Upper lobe of left lung (tissue), 6 donors: ENCODE data around the gene SNX33. TPM values are rescaled to one million over a fixed set of nuclear protein-coding genes. Genes with fewer than 3 reads are reported as not detected.
A peak's percentile ranks its signal among the peaks of the same experiment; 100 is the strongest.
"Not testable (repeated sequence)": the region's sequence is repeated elsewhere in the genome, so short reads cannot be mapped to it uniquely, and the experiment has no call there.

Experiments used
- ATAC-seq, 2 donors: fragments of 200-7000 bp; cut with Tn5 transposase; one replicate each; pipeline ENCODE4 v1.9.1; 2022; ENCODE audit warnings: mild to moderate bottlenecking in 2 of 2, moderate library complexity in 2 of 2; ENCODE audit not compliant: low FRiP score in 2 of 2
- DNase-seq, 2 donors: peaks; one replicate each; pipeline ENCODE4 v3.0.0-alpha.2; 2019 to 2020
- H3K27ac ChIP-seq, 4 donors: fragments of 200-600 bp; sonication (generic); one replicate each; pipeline ENCODE4 v1.5.1; 2016 to 2019
- H3K27me3 ChIP-seq, 4 donors: fragments of 200-600 bp; sonication (generic); one replicate each; pipeline ENCODE4 v1.5.1; 2017 to 2019
- H3K36me3 ChIP-seq, 4 donors: fragments of 200-600 bp; sonication (generic); one replicate each; pipeline ENCODE4 v1.5.1; 2016 to 2019
- H3K4me1 ChIP-seq, 4 donors: fragments of 200-600 bp; sonication (generic); one replicate each; pipeline ENCODE4 v1.5.1; 2018 to 2019
- H3K4me3 ChIP-seq, 4 donors: fragments of 200-600 bp; sonication (generic); one replicate each; pipeline ENCODE4 v1.5.1; 2017 to 2019; ENCODE audit warnings: mild to moderate bottlenecking in 2 of 4, moderate library complexity in 1 of 4
- H3K9me3 ChIP-seq, 4 donors: fragments of 200-600 bp; sonication (generic); one replicate each; pipeline ENCODE4 v1.5.1; 2018 to 2019
- EP300 ChIP-seq, 4 donors: sonication (generic); formaldehyde crosslinking; IDR thresholded peaks; one replicate each; pipeline ENCODE4 v1.5.1; 2017; ENCODE audit warnings: antibody characterized with exemption in 4 of 4, control low read depth in 2 of 4
- POLR2A ChIP-seq, 4 donors: fragments of 450-650 bp; IDR thresholded peaks; one replicate each; pipeline ENCODE4 v1.5.1; 2016 to 2017; ENCODE audit warnings: antibody characterized with exemption in 4 of 4, mild to moderate bottlenecking in 2 of 4
- POLR2AphosphoS5 ChIP-seq, 2 donors: sonication (generic); formaldehyde crosslinking; IDR thresholded peaks; one replicate each; pipeline ENCODE4 v1.5.1; 2017; ENCODE audit warnings: antibody characterized with exemption in 2 of 2
- WGBS, 2 donors: methylation state at CpG; one replicate each; pipeline ENCODE4 v1.1.5; 2017 to 2018; 5-methylcytosine and 5-hydroxymethylcytosine counted together
- total RNA-seq, 6 donors: library from RNA; depleted of rRNA in 4 of 6; stranded (reverse); fragments of >200 nt in 4 of 6; gene quantifications; one replicate each; pipeline versions ENCODE4 v1.1.0 to v1.2.1, GENCODE V29; 2016 to 2021
- TF ChIP-seq, protein P1 (sequence below), 6 experiments: fragments of 450-650 bp in 4 of 6; fragments of 200-600 bp in 2 of 6; sonication (generic) in 2 of 6; IDR thresholded peaks; one replicate each; pipeline ENCODE4 v1.5.1; 2016 to 2019; ENCODE audit warnings: antibody characterized with exemption in 6 of 6
- donor health status: DM: no; HTN: no; CAD: no; lungs with moderate emphysema.
- donor health status: DM: no; HTN: yes; CAD: no; lungs with severe emphysema.

The SNX33 gene
- total RNA-seq, 6 donors from 2014 or later = 26.7 to 46.1 (median 31.7) TPM

DNA sequence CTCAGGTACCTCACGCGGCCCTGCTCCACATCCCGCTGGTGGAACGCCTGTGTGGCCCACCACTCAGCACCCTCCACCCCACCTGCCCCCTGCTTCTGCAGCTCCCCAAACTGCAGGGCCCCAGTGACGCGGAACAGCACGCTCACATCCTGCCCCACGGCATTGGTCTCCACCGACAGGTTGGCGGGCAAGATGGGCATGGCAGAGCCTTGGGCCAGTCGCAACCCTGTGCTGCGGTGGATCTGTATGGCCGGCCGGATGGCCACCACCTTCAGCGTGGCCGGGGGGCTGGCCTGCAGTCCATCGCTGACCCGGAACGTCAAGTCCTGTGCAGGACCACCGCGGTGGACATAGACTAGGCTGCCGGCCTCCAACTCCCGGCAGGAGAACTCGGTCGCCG lies 41.1 kb downstream of the SNX33 start:
- Histone ChIP-seq H3K9me3 (no peaks in the 10 kb centered on the region), H3K27ac (no peak overlapping the region), H3K4me1 (peaks cover 6 to 16% (median 7%) of the 10 kb centered on the region in 4 donors), H3K36me3 (peaks cover 0 to 3% (median 0%) of the 10 kb centered on the region in 4 donors), H3K4me3 (no peak overlapping the region), H3K27me3 (no peaks in the 10 kb centered on the region)
- 89 to 92% methylated on average over 4 to 26 of the region's 26 CpGs for WGBS, 2 donors
- no peak for ATAC-seq
- DNase-seq = peak in 1 of 2 donors; percentile 74
- TF ChIP-seq POLR2AphosphoS5 (IDR thresholded peaks at IDR 0.05) (no peak), EP300 (IDR thresholded peaks at IDR 0.05) (no peak), POLR2A (IDR thresholded peaks at IDR 0.05) (no peak)
- TF ChIP-seq, protein P1, sequence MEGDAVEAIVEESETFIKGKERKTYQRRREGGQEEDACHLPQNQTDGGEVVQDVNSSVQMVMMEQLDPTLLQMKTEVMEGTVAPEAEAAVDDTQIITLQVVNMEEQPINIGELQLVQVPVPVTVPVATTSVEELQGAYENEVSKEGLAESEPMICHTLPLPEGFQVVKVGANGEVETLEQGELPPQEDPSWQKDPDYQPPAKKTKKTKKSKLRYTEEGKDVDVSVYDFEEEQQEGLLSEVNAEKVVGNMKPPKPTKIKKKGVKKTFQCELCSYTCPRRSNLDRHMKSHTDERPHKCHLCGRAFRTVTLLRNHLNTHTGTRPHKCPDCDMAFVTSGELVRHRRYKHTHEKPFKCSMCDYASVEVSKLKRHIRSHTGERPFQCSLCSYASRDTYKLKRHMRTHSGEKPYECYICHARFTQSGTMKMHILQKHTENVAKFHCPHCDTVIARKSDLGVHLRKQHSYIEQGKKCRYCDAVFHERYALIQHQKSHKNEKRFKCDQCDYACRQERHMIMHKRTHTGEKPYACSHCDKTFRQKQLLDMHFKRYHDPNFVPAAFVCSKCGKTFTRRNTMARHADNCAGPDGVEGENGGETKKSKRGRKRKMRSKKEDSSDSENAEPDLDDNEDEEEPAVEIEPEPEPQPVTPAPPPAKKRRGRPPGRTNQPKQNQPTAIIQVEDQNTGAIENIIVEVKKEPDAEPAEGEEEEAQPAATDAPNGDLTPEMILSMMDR (IDR thresholded peaks at IDR 0.05) = no peak

DNA sequence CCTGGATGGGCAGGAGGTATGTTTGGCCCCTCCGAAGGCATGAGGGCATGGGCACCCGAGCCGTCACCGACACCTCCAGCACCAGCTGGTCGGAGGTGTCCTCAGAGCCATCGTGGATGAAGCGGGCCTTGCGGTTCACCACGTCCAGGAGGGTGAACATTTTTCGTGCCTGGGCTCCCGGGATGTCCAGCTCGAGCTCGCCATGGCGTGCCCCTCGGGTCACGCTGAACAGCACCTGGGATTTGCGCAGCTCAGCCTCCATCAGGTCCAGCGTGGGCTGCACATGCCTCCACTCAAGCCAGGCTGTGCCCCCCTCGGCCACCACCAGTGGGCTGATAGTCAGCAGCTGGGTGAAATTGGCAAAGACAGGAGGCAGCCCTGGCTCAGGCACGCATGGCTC lies 41.7 kb downstream of the SNX33 start:
- ATAC-seq, H3K36me3 ChIP-seq, H3K27ac ChIP-seq, H3K4me3 ChIP-seq, H3K27me3 ChIP-seq, H3K9me3 ChIP-seq: not testable (repeated sequence)
- peaks cover 7 to 17% (median 10%) of the 10 kb centered on the region in 4 donors for H3K4me1 ChIP-seq
- 93 to 94% methylated on average over 18 to 20 of the region's 20 CpGs for WGBS, 2 donors
- peak in 1 of 2 donors; percentile 71 for DNase-seq

DNA sequence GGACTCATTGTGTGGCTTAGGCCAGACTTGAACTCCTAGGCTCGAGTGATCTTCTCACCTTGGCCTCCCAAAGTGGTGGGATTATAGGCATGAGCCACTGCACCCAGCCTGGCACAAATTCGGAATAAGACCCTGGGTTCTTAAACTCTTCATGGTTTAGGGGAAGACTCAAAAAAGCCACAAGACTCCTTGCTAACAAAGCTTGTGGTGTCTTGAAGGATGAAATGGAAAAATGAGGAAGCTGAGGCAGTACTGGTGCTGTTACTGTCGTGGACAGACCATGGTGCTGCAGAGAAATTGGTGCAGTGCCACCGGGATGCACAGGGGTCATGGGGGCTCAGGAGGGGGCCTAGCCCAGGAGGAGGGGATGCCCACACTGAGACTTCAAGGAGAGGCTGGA lies 44.6 kb downstream of the SNX33 start:
- H3K4me1 ChIP-seq = peaks cover 20 to 41% (median 22%) of the 10 kb centered on the region in 4 donors
- not testable (repeated sequence) for H3K9me3 ChIP-seq, ATAC-seq, H3K36me3 ChIP-seq, DNase-seq, H3K4me3 ChIP-seq, H3K27ac ChIP-seq, H3K27me3 ChIP-seq
- 54 to 68% methylated on average over 4 of the region's 4 CpGs for WGBS, 2 donors

DNA sequence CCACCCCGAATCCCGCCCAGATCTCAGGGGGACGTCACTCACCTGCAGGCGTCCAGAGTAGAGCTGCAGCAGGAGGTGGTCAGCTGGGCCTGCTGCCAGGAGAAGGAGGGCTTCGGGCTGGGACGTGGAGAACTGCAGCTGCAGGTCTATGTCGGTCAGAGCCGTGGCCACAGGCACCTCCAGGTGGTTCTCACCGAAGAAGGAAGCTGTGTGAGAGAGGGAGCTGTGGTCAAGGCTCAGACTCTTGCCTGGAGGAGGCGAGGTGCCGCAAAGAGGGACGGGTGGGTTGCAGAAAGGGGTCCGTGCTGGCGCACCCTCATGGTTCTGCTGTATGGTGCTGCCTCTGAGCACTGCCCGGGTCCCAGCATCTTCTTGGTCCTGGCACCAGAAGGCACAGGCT lies 45.3 kb downstream of the SNX33 start:
- H3K9me3 ChIP-seq, H3K4me3 ChIP-seq, ATAC-seq, H3K36me3 ChIP-seq, H3K27me3 ChIP-seq: not testable (repeated sequence)
- 71 to 89% methylated on average over 5 to 10 of the region's 15 CpGs for WGBS, 2 donors
- peak in 1 of 2 donors; percentile 33 for DNase-seq
- Histone ChIP-seq H3K4me1 (peaks cover 20 to 45% (median 22%) of the 10 kb centered on the region in 4 donors), H3K27ac (peak overlapping the region in 1 of 4 donors; percentile 8)

DNA sequence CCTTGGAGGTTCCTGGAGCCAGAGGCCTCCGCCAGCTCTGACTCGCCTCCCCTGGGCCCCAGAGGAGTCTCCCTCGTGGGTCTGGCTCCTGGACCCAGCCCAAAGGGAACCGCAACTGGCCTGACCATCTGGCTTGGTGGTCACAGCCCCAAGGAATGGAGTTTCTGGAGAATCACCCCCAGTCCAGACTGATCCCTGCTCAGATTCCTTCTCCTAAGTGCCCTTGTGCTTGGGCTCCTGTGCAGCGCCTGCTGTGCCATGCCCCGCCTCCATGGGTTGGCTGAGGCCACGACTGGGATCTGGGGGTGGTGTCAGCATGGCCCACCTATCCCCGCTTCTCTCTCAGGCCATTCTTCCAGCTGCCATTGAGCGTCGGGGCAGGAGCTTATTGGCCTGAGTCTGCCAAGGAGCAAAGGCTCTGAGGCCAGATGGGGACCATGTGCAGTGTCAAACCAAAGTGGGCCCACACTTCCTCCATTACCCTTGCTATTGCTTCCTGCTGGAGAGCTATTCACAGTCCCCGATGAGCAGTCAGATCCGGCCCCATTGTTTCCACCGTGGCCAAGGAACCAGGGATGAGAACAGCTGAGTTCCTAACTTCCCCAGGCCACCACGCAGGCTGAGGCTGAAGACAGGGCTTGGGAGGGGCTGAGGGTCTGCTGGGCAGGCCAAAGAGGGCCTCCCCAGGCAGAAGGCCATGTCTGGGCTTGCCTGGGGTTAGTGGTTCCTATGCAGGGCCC lies 46.0 kb downstream of the SNX33 start:
- Histone ChIP-seq H3K4me3 (no peak overlapping the region), H3K27me3 (no peaks in the 10 kb centered on the region), H3K27ac (peak overlapping the region in 2 of 4 donors; percentile 61 to 77), H3K9me3 (no peaks in the 10 kb centered on the region), H3K4me1 (peaks cover 20 to 45% (median 22%) of the 10 kb centered on the region in 4 donors), H3K36me3 (peaks cover 0 to 3% (median 0%) of the 10 kb centered on the region in 4 donors)
- DNase-seq (peak in 1 of 2 donors; percentile 46), ATAC-seq (no peak)
- TF ChIP-seq, protein P1 (IDR thresholded peaks at IDR 0.05) = no peak
- TF ChIP-seq EP300 (IDR thresholded peaks at IDR 0.05) (no peak), POLR2AphosphoS5 (IDR thresholded peaks at IDR 0.05) (no peak), POLR2A (IDR thresholded peaks at IDR 0.05) (no peak)
- 47 to 61% methylated on average over 5 to 14 of the region's 14 CpGs for WGBS, 2 donors

DNA sequence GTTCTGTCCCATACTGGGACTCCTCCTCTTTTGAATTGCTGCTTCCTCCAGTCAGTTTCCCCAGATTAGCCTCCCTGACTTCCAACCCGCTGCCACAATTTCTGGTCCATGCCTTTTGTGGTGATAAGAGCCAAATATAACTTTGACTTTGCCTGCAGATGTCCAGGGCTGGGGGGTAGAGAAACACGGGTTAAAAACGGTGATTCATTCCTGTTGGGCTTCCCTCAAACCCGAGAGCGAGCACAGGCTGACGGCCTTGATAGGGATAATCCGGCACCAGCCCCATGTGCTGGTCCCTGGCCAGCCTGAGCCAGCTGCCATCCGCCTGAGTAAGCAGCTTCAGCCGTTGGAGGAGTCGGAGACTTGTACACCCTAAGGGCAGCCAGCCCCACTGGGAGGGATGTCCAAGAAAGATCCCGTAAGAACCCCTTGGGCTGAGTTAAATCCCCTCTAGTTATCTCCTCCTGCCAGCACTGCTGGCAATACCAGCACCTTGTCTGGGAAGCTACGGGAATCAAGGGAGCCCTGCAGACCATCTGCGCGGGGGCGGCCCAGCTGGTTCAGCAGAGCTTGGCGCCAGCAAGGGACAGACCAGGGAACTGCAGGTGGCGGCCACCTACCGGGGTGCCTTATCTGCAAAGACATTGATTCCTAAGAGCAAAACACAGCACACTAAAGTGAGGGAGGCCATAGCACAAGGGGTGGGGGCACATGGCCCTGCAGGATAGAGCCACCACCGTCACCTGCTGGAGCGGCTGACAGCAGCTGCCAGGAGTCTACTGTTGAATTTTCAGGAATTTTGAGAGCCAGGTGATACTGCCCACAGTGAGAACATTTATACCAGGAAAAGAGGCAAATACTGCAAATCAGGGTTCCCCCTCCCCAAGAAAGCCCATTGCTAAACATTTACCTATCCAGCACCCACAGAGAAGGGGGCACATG lies 46.8 kb downstream of the SNX33 start:
- no peak overlapping the region for H3K4me3 ChIP-seq
- H3K4me1 ChIP-seq = peaks cover 23 to 51% (median 25%) of the 10 kb centered on the region in 4 donors
- peak; percentile 72 to 84 for ATAC-seq
- peak in 1 of 2 donors; percentile 87 for DNase-seq
- WGBS, 2 donors = 33 to 48% methylated on average over 11 to 20 of the region's 20 CpGs
- no peak for TF ChIP-seq POLR2A (IDR thresholded peaks at IDR 0.05)
- TF ChIP-seq, protein P1 (IDR thresholded peaks at IDR 0.05) = peak in 1 of 6 experiments; percentile 18
- no peaks in the 10 kb centered on the region for H3K27me3 ChIP-seq
- no peaks in the 10 kb centered on the region for H3K36me3 ChIP-seq
- peak overlapping the region in 2 of 4 donors; percentile 61 to 77 for H3K27ac ChIP-seq
- H3K9me3 ChIP-seq = no peaks in the 10 kb centered on the region
